HTR-8/SVneo (cell line): ENCODE measurements around the gene ZNF556.
"Not testable (repeated sequence)": the region's sequence is repeated elsewhere in the genome, so short reads cannot be mapped to it uniquely, and the experiment has no call there.

Experiments
- DNase-seq: peaks from one replicate; pipeline ENCODE4 v3.0.0; 2011; ENCODE audit warnings: low spot score, mixed read lengths; ENCODE audit not compliant: insufficient read length
- FAIRE-seq: peaks from 2 replicates; lab custom pipeline; 2011; peaks lifted over from hg19 to GRCh38; lab: Jason Lieb, UNC

Gene ZNF556

DNA sequence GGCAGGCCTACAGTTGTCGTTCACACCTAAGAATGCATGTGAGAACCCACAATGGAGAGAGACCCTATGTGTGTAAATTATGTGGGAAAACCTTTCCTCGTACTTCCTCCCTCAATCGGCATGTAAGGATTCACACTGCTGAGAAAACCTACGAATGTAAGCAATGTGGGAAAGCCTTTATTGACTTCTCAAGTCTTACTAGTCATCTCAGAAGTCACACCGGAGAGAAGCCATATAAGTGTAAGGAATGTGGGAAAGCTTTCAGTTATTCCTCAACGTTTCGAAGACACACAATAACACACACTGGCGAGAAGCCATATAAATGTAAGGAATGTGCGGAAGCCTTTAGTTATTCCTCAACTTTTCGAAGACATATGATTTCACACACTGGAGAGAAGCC lies 14.5 kb upstream of the ZNF556 start:
- no peak for FAIRE-seq

DNA sequence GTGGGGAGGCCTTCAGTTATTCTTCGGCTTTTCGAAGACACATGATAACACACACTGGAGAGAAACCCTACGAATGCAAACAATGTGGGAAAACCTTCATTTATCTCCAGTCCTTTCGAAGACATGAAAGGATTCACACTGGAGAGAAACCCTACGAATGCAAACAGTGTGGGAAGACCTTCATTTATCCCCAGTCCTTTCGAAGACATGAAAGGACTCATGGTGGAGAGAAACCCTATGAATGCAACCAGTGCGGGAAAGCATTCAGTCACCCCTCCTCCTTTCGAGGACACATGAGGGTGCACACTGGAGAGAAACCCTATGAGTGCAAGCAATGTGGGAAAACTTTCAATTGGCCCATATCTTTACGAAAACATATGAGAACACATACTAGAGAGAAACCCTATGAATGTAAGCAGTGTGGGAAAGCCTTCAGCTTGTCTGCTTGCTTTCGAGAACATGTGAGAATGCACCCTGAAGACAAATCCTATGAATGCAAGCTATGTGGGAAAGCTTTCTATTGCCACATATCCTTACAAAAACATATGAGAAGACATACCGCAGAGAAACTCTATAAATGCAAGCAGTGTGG lies 14.0 kb upstream of the ZNF556 start:
- FAIRE-seq (no peak), DNase-seq (no peak)

More for the DNA sequence above, 14.5 kb upstream of the ZNF556 start:
- DNase-seq = no peak

- FAIRE-seq (no peak), DNase-seq (no peak)
These were observed 12.3 kb upstream of the ZNF556 start for GRCh38 chr19:2854849-2855248.

DNA sequence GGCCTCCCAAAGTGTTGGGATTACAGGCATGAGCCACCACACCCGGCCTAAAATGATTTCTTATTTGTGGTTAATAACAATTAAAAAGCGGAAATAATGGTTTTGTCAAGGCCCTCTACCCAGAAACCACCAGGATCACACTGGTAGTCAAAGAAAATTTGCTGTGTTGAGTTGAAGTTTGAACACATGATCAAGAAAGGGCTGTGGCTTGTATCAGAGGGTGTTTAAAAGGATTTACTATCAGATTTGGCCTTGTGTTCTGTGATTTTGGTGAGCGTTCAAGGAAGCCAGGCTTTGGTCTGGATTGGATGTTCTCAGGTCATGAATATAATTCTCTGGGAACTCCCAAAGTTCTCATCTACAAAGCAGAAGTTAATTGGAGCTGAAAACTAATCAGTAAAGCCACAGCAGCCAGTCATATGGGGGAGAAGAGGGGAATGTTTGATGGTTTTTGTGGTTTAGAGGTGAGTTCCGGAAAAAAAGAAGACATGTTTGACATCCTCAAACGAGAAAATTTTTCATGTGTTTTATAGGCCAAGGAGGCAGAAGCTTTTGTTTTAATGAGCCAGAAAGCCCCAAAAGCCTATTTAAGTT lies 10.6 kb upstream of the ZNF556 start:
- DNase-seq = no peak
- FAIRE-seq = no peak

DNA sequence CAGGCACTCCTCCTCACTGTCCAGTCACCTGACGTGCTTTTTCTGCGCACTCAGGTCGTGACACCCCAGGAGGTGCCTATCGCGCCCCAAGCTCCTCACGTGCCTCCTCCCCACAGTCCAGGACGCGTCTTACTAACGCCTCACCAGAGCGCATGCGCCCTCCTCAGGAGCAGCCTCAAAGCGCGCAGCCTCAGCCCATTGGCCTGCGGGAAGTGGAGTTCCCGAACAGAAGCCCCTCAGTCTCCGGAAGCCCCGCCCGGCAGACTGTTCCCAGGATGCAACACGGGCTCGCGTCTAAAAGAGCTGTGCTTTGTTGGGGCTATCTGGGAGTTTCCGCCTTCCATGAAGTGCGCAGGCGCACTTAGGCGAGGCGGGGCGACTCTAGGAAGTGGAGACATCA lies 8.3 kb upstream of the ZNF556 start:
- no peak for DNase-seq
- no peak for FAIRE-seq

GRCh38 chr19:2863816-2864215 lies 3.3 kb upstream of the ZNF556 start:
- DNase-seq = no peak
- FAIRE-seq = no peak

- no peak for DNase-seq
- FAIRE-seq = no peak
These were observed 1.6 kb upstream of the ZNF556 start for GRCh38 chr19:2865334-2866100.

DNA sequence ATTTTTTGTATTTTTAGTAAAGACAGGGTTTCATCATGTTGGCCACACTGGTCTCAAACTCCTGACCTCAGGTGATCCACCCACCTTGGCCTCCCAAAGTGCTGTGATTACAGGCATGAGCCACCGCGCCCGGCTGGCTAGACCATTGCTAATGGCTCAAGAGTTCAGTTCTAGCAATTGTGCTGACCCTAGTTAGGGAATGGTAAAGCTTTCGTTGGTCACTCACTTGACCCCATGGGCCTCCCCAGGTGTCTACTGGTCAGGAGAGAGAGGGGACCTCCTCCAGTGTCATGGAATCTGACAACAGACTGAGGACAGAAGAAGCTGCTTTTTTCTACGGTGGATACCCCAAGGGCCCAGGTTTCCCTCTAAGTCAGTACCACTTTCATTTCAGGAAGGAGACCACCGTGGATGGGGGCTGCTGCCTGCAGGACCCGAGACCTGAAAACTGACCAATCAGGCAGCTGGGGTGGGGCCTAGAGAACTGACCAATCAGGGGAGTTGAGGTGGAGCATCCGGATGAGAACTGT lies 575 bp upstream of the ZNF556 start:
- FAIRE-seq (no peak), DNase-seq (no peak)

GRCh38 chr19:2869618-2870017 lies 2.5 kb downstream of the ZNF556 start:
- FAIRE-seq = no peak
- no peak for DNase-seq

- FAIRE-seq, DNase-seq: not testable (repeated sequence)
These were observed 5.0 kb downstream of the ZNF556 start for GRCh38 chr19:2872175-2872574.

GRCh38 chr19:2877398-2878331 lies 10.5 kb downstream of the ZNF556 start:
- FAIRE-seq (no peak), DNase-seq (no peak)

GRCh38 chr19:2883686-2884439 lies 16.7 kb downstream of the ZNF556 start:
- no peak for FAIRE-seq

DNA sequence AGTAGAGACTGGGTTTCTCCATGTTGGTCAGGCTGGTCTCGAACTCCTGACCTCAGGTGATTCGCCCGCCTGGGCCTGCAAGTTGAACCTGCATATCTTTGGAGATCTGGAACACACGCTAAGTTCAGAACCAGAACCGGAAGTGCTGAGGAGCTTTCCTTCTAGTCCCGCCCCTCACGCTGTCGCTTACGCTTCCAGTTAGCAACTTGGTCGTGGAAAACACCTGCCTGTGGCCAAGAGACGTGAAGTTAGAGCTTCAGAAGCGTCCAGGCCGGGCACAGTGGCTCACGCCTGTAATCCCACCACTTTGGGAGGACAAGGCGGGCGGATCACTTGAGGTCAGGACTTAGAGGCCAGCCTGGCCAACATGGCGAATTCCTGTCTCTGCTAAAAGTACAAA lies 18.6 kb downstream of the ZNF556 start:
- FAIRE-seq (no peak), DNase-seq (no peak)

More at GRCh38 chr19:2883686-2884439, 16.7 kb downstream of the ZNF556 start:
- DNase-seq = no peak

- FAIRE-seq (peak; percentile 59), DNase-seq (peak; percentile 60)
These were observed 20.3 kb downstream of the ZNF556 start for GRCh38 chr19:2887391-2887914.

- DNase-seq (no peak), FAIRE-seq (no peak)
These were observed 21.6 kb downstream of the ZNF556 start for GRCh38 chr19:2888731-2889224.

DNA sequence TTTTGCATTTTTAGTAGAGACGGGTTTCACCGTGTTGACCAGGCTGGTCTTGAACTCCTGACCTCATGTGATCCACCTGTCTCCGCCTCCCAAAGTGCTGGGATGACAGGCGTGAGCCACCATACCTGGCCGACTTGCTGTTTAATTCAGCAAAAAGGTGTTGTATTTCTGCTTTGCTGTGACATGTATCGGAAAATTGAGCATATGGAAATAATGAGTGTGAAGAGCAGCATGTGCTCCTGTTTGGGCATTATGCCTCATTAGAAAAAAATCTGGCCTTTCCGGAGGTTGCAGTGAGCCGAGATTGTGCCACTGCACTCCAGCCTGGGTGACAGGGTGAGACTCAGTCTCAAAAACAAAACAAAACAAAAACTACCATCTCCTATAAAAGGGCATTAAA lies 23.4 kb downstream of the ZNF556 start:
- FAIRE-seq, DNase-seq: not testable (repeated sequence)

GRCh38 chr19:2896694-2897093 lies 29.6 kb downstream of the ZNF556 start:
- DNase-seq = no peak

DNA sequence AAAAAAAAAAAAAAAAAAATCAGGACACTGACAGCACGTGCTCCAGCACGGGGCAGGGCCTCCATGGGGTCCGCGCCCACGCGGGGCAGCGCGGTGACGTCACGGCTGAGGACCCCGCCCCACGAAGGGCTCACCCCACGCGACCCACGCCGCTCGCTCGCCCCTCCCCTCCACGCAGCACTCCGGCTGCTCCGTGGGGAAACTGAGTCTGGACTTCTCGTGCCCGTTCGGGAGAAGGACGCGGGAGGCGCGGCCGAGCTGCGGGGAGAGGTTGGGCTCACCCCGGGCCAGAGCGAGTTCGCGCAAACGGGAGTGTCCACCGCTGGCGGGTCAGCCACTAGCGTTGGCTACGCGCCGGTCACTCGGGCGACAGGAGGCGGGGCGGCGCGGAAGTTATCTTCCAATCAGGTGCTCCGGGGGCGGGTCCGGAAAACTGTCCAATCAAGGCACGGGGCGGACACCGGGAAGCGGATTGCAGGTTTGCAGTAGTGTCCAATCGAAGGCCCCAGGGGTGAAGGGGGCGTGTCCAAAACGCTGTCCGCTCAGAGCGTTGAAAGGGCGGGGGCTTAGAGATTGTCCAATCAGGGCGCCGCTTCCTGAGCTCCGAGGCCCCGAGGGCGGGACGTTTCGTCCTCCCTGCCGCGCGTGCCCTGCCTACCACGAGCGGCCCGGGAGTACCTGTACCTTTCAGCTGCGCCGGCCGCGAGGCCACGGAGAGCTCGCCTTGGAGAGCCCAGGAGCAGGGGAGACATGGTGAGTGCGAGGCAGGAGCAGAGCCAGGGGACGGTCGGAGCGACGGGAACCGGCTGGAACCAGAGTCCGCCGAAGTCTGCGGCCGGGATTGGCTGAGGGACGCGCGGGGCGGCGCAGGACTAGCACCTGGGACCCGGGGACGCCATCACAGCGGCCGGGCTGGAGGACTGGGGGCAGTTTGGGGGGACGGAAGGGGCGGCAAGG lies 33.4 kb downstream of the ZNF556 start, which contains the start of gene ZNF57:
TSS of gene ZNF57 (plus strand) at position 633 of the 957 bp plus-strand sequence. CDS start at position 751, 118 bp downstream.
- DNase-seq (peak; percentile 98), FAIRE-seq (peak; percentile 93)

More at GRCh38 chr19:2896694-2897093, 29.6 kb downstream of the ZNF556 start:
- FAIRE-seq = no peak
